ENCODE results near the gene MASP1. TPM values are rescaled to one million over a fixed set of nuclear protein-coding genes. Genes with fewer than 3 reads are reported as not detected.

Gene MASP1
- total RNA-seq, 4 donors from 2014 or later: 2.3 to 26.1 (median 5.2) TPM; not detected in 1

GRCh38 chr3:187264911-187265310 lies 26.6 kb downstream of the MASP1 start:
- peaks cover 0 to 7% of the 10 kb centered on the region in 2 donors for H3K36me3 ChIP-seq
- 93 to 94% methylated on average over 3 of the region's 3 CpGs for WGBS, 2 donors (ENCODE audit: low coverage in 1 of 2)
- H3K4me1 ChIP-seq: peaks cover 0 to 30% (median 10%) of the 10 kb centered on the region in 3 donors
- no peak overlapping the region for H3K4me3 ChIP-seq
- no peaks in the 10 kb centered on the region for H3K27me3 ChIP-seq
- TF ChIP-seq POLR2AphosphoS5 (IDR thresholded peaks at IDR 0.05) (no peak), EP300 (IDR thresholded peaks at IDR 0.05) (no peak), POLR2A (IDR thresholded peaks at IDR 0.05) (no peak)
- TF ChIP-seq, protein P1, sequence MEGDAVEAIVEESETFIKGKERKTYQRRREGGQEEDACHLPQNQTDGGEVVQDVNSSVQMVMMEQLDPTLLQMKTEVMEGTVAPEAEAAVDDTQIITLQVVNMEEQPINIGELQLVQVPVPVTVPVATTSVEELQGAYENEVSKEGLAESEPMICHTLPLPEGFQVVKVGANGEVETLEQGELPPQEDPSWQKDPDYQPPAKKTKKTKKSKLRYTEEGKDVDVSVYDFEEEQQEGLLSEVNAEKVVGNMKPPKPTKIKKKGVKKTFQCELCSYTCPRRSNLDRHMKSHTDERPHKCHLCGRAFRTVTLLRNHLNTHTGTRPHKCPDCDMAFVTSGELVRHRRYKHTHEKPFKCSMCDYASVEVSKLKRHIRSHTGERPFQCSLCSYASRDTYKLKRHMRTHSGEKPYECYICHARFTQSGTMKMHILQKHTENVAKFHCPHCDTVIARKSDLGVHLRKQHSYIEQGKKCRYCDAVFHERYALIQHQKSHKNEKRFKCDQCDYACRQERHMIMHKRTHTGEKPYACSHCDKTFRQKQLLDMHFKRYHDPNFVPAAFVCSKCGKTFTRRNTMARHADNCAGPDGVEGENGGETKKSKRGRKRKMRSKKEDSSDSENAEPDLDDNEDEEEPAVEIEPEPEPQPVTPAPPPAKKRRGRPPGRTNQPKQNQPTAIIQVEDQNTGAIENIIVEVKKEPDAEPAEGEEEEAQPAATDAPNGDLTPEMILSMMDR (IDR thresholded peaks at IDR 0.05): no peak
- no peak overlapping the region for H3K27ac ChIP-seq
- ATAC-seq: no peak
- peaks cover 0 to 16% (median 0%) of the 10 kb centered on the region in 3 donors for H3K9me3 ChIP-seq

DNA sequence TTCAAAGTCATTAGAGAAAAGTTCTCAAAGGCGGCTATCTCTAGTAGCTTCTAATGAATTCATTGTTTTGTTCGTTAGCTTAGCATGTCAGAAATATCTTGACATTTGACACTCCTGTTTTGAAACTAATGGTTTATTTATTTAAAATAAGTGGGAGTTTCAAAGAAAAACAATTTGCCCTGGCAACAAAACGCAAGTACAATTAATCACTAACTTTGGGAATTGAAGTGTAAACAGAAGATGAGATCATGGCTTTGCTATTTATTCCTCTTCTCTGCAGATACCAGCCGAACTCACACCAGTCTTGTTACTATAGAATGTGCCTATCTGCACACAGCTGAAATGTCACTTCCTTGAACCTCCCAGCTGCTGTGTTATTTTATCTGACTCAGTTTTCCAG lies 27.5 kb downstream of the MASP1 start:
- peak overlapping the region in 2 of 4 donors; percentile 35 to 54 for H3K27ac ChIP-seq

DNA sequence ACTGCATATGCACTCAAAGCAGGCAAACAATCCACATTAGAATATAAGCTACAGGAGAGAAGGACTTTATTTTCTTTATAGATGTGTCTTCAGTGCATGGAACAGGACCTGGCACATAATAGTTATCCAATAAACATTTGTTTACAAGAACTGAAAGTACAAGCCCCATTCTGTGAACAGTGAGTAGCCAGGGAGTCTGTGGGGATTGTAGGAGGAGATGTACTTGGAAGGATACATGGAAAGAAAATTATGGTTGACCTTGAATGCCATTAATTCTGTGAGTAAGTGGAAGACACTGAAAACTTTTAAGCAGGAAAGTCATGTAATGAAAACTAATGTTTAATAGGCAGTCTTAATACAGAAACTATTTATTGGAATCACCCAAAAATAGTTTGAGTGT lies 28.3 kb downstream of the MASP1 start:
- TF ChIP-seq POLR2AphosphoS5 (IDR thresholded peaks at IDR 0.05) (no peak), POLR2A (IDR thresholded peaks at IDR 0.05) (no peak), EP300 (IDR thresholded peaks at IDR 0.05) (no peak)
- TF ChIP-seq, protein P1 (IDR thresholded peaks at IDR 0.05): no peak
- Histone ChIP-seq H3K4me3 (no peak overlapping the region), H3K36me3 (peaks cover 0 to 7% of the 10 kb centered on the region in 2 donors), H3K4me1 (peaks cover 0 to 30% (median 10%) of the 10 kb centered on the region in 3 donors), H3K27me3 (no peaks in the 10 kb centered on the region), H3K27ac (peak overlapping the region in 2 of 4 donors; percentile 35 to 54), H3K9me3 (no peaks in the 10 kb centered on the region)
- ATAC-seq: no peak

More for the DNA sequence above, 27.5 kb downstream of the MASP1 start:
- WGBS, 2 donors (ENCODE audit: low coverage in 1 of 2): 9 to 29% methylated on average over 4 of the region's 4 CpGs
- Histone ChIP-seq H3K9me3 (peaks cover 0 to 7% (median 0%) of the 10 kb centered on the region in 3 donors), H3K4me3 (no peak overlapping the region), H3K4me1 (peaks cover 0 to 30% (median 10%) of the 10 kb centered on the region in 3 donors), H3K27me3 (no peaks in the 10 kb centered on the region), H3K36me3 (peaks cover 0 to 7% of the 10 kb centered on the region in 2 donors)
- TF ChIP-seq, protein P1 (IDR thresholded peaks at IDR 0.05): no peak
- TF ChIP-seq EP300 (IDR thresholded peaks at IDR 0.05) (no peak), POLR2AphosphoS5 (IDR thresholded peaks at IDR 0.05) (peak; percentile 34), POLR2A (IDR thresholded peaks at IDR 0.05) (no peak)
- ATAC-seq: no peak

GRCh38 chr3:187262360-187262759 lies 29.2 kb downstream of the MASP1 start:
- no peak overlapping the region for H3K4me3 ChIP-seq
- no peaks in the 10 kb centered on the region for H3K9me3 ChIP-seq
- no peak for TF ChIP-seq POLR2AphosphoS5 (IDR thresholded peaks at IDR 0.05)
- TF ChIP-seq, protein P1 (IDR thresholded peaks at IDR 0.05): no peak
- no peak for TF ChIP-seq POLR2A (IDR thresholded peaks at IDR 0.05)
- TF ChIP-seq EP300 (IDR thresholded peaks at IDR 0.05): no peak
- H3K4me1 ChIP-seq: peaks cover 0 to 30% (median 10%) of the 10 kb centered on the region in 3 donors
- H3K36me3 ChIP-seq: peaks cover 0 to 7% of the 10 kb centered on the region in 2 donors
- H3K27me3 ChIP-seq: no peaks in the 10 kb centered on the region
- no peak overlapping the region for H3K27ac ChIP-seq
- 73 to 81% methylated on average over 4 to 5 of the region's 6 CpGs for WGBS, 2 donors (ENCODE audit: low coverage in 1 of 2)
- no peak for ATAC-seq

DNA sequence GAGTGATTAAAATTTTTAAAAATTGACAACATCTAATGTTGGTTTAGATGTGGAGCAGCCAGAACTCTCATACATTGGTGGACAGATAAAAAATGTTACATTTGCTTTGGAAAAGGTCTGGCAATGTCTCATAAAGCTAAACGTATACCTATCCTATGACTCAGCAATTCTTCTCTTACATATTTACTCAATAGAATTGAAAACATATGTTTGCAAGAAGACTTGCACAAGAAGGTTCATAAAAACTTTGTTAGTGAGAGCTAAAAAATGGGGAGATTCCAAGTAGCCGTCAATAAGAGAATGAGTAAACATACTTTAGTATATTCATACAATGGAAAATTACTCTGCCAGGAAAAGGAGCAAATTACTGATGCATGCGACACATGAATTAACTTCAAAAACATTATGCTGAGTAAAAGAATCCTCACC lies 30.0 kb downstream of the MASP1 start:
- Histone ChIP-seq H3K4me1 (peaks cover 0 to 30% (median 10%) of the 10 kb centered on the region in 3 donors), H3K9me3 (no peaks in the 10 kb centered on the region), H3K27ac (no peak overlapping the region), H3K36me3 (peaks cover 0 to 9% of the 10 kb centered on the region in 2 donors), H3K4me3 (no peak overlapping the region), H3K27me3 (no peaks in the 10 kb centered on the region)
- ATAC-seq: no peak
- TF ChIP-seq POLR2AphosphoS5 (IDR thresholded peaks at IDR 0.05): no peak
- TF ChIP-seq EP300 (IDR thresholded peaks at IDR 0.05): no peak
- TF ChIP-seq, protein P1 (IDR thresholded peaks at IDR 0.05): no peak
- WGBS, 2 donors (ENCODE audit: low coverage in 1 of 2): 73 to 78% methylated on average over 3 of the region's 3 CpGs
